GM04503 (cell line): ENCODE results near the gene HOXA11.

ENCODE experiments used
- DNase-seq: peaks from one replicate; pipeline ENCODE4 v3.0.0-alpha.2; 2012; ENCODE audit warnings: low read depth

The HOXA11 gene

DNA sequence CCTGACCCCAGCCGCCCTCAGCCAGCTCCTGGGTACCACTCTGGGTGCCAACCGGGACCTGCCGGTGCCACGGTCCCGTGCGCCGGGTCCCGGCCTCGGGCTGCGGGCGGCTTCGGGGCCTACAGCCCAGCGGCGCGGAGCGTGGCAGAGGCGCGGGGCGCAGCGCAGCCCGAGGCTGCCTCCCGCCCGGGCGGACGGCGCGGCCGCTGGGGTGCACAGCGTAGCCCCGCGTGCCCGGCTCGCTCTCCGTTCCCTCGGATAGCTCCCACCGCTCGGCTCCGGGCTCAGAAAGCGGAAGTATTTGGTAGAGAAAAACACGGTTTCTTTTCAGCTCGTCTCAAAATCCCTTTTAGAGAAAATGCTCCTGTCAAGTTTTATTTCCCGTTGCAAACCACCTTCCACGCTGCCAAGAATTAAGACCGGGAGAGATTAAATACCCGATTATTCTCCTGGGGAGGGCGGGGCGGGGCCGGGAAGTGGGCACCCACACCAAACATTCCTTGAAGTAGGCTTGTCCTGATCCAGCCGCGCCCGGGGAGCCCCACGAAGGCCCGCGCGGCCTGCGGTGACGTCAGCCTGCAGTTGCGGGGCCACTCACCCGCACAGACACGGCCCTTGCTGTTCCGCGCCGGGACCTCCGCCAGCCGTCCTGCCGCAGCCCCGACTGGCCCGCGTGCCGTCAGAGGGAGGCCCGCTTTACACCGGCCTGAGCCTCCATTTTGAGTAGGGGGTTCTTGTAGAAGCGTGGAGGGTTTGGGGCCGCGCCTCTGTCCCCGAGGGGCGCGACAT, 7.7 kb upstream of the HOXA11 start:
- DNase-seq: no peak

GRCh38 chr7:27191833-27192545, 7.0 kb upstream of the HOXA11 start:
- DNase-seq: no peak

GRCh38 chr7:27191161-27191731, 6.2 kb upstream of the HOXA11 start:
- no peak for DNase-seq

DNA sequence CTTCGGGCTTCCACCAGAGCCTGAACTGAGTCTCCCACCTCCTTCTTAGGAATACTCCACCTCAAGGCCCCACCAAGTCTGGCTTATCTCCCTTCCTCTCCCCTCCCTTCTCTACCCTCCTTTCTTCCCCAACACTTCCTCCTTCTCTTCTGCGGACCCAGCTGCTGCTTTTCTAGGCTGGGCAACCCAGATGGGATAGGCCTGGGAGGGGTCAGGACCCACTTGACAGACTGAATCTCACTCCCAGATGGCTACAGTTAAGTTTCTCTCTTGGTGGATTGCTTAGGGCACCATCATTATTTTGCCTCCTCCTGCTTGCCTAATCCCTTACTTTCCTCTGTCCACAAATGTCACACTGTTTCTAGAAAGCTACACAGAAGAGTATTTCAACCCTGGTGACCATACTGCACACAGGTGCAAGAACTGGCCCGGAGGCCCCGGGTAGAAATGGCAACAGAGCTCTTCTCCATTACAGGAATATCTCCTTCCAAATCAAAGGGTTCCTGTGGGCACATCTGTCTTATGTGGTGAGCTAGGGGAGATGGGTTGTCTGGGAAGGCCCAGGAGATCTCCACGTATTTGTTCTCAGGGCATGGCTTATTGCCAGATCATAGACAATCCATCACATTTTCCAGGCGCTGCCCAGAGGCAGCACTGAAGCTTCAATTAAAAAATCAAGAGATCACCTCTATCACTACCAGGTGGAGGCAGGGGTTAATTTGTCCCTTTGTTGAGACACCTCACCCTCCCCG, 5.1 kb upstream of the HOXA11 start:
- no peak for DNase-seq

- DNase-seq: no peak
These were observed 4.4 kb upstream of the HOXA11 start for GRCh38 chr7:27189295-27189996.

DNA sequence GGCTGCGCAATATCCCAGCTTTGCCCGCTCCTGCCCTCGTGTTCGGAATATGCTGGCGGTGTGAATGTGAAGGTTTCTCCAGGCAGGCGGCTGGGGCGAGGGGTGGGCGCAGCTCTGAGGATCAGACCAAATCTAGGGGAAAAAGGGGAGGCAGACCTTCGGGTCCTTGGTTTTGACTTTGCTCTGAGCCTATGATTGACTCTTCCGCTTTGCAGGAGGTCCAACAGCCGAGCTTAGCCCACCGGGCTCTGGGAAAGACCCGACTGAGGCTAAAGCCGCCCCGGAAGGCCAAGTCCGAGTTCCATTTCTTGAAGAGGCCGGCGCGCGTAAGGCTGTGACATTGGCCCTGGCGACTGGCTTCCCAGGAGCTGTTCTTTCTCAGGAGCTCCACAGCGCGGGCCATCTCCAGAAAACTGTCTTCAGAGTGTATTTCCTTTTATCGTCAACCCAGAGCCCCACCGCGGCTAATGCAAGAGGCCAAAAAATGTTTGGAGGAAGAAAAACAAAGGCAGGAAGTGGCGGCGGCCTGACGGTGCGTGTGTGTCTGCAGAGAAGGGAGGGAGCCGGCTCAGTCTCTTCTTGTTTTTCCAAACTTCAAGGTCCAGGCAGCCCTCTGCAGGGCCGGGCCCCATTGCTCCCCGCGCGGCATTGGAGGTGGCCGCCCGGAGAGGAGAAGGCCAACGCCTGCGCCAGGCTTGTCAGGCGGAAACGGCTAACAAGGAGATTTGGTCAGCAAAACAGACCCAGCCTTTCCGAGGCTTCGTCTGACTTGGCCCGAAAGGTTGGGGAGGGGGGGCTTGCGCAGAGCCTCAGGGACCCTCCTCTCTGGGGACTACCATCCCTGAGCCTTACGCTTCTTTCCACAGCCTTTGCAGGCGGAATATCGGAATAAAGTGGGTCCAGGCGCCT, 3.6 kb upstream of the HOXA11 start:
- DNase-seq: no peak

GRCh38 chr7:27187475-27188385, 2.7 kb upstream of the HOXA11 start:
- DNase-seq: no peak

GRCh38 chr7:27186668-27187474, 1.8 kb upstream of the HOXA11 start:
- DNase-seq: no peak

DNA sequence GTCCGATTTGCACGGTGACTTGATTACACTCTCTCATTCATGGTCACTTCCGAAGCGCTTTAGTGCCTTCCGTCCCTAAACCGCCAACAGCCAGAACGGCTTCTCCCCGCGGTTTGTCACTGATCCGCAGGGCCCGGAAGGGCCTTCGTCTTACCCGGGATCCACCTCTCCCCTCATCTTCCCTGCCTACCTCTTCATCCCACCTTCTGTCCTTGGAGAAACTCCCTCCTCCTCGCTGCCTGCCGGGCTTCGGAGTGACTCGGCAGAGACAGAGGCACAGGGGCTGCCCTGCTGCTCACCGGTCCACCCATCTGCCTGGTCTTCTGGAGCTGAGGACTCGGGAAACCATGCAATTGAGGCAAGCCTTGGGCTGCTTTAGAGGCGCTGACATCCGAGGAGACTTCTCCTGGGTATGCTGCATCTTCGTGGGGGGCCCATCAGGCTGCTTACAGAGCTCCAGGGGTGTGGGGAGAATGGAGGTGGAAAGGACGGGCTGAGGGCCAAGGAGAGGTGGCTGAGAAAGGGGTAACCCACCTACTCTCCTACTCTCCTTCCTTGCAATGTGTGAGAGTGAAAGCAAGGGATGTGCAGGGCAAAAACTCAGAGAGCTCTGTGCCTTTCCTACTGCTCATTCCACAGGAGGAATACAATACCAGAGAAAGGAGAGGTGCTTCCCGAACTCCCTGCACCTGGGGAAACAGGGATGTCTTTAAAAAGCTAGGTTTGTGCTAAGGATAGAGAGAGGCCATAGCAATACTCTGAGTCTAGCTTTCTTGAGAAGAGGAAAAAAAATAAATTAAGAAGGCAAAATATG, 1.0 kb upstream of the HOXA11 start:
- DNase-seq: no peak

- DNase-seq: no peak
These were observed 557 bp downstream of the HOXA11 start for GRCh38 chr7:27184337-27185012.

- no peak for DNase-seq
These were observed 1.2 kb downstream of the HOXA11 start for GRCh38 chr7:27183682-27184336.

DNA sequence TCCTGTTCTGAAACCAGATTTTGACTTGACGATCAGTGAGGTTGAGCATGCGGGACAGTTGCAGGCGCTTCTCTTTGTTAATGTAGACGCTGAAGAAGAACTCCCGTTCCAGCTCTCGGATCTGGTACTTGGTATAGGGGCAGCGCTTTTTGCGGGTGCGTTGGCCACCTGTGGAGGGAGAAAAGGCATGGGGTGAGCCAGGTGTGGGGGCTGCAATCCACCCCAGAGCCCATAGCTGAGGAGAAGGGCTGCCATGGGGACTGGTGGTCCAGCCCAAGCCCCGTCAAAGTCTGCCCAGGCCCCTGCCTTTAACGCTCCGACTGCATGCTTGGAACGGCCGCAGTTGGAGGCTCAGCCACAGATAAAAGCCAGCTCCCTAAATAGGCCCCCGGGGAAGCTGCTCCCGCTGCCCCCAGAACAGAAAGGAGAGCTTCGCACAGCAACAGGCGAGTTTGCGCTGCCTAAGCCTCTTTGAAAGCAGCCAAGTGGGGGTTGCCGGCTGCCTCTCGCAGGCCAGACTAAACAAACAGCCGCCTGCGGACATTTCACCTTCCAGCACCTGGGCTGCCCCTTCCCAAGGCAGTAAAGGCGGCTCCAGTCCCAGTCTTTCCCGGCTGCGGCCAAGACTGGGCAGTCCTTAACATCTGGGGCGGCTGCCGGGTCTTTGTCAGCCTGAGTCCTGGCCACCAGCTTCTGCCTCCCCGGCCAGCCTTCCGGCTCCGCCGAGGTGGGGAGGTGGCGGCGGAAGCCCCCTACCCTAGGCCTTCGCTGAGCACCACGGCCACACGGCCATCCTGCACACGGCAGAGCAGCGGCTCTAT, 2.0 kb downstream of the HOXA11 start:
- no peak for DNase-seq

- no peak for DNase-seq
These were observed 2.7 kb downstream of the HOXA11 start for GRCh38 chr7:27182285-27182841.

DNA sequence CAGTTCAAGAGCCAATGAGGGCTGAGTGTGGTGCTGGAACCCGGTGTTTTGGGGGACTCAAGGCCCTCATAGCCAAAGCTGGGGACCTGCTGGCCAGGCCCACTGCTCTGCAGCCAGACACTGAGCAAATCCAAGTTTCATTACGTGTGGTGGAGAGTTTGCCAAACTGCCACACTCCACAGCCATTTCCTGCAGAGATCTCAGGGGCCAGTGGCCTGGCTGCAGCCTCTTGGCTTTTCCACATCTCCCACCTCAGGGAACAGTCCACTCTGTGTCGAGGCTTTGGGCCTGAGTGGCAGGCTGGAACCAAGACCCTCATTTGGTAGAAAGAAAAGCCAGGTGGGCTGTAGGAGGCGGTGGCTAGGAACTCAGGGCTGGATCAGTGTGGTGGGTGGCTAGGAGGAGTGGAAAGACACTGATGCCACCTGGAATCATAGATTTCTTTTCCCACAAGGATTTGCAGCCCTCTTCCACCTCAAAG, 3.2 kb downstream of the HOXA11 start:
- DNase-seq: no peak
